Smooth muscle cell (in vitro differentiated cells): ENCODE measurements around the gene DIO3. TPM values are rescaled to one million over a fixed set of nuclear protein-coding genes. Genes with fewer than 3 reads are reported as not detected.

Source experiments
- DNase-seq: peaks from one replicate; lab custom pipeline; 2025; ENCODE audit not compliant: unreplicated experiment; lab: John Stamatoyannopoulos, UW
- H2AFZ ChIP-seq: fragments of 200-600 bp; sonication (generic); 2 replicates; pipeline ENCODE4 v1.6.0; 2016; ENCODE audit warnings: antibody characterized with exemption, low read depth, mild to moderate bottlenecking
- H3F3A ChIP-seq: fragments of 200-600 bp; sonication (generic); 2 replicates; pipeline ENCODE4 v1.6.0; 2017; ENCODE audit warnings: antibody characterized with exemption, low read depth
- H3K27ac ChIP-seq: fragments of 200-600 bp; sonication (generic); 2 replicates; pipeline ENCODE4 v1.5.1; 2016; ENCODE audit warnings: low read depth, mild to moderate bottlenecking
- H3K27me3 ChIP-seq: fragments of 200-600 bp; sonication (generic); 2 replicates; pipeline ENCODE4 v1.6.1; 2016; ENCODE audit warnings: low read depth, mild to moderate bottlenecking
- H3K36me3 ChIP-seq: fragments of 200-600 bp; sonication (generic); 2 replicates; pipeline ENCODE4 v1.5.1; 2016; ENCODE audit warnings: low read depth
- H3K4me1 ChIP-seq: fragments of 200-600 bp; sonication (generic); 2 replicates; pipeline ENCODE4 v1.5.1; 2016; ENCODE audit warnings: low read depth
- H3K4me2 ChIP-seq: fragments of 200-600 bp; sonication (generic); 2 replicates; pipeline ENCODE4 v1.6.0; 2016; ENCODE audit warnings: mild to moderate bottlenecking
- H3K4me3 ChIP-seq: fragments of 200-600 bp; sonication (generic); 2 replicates; pipeline ENCODE4 v1.5.1; 2016; ENCODE audit warnings: mild to moderate bottlenecking
- H3K79me2 ChIP-seq: fragments of 200-600 bp; sonication (generic); 2 replicates; pipeline ENCODE4 v1.6.0; 2016; ENCODE audit warnings: low read depth, mild to moderate bottlenecking
- H3K9ac ChIP-seq: fragments of 200-600 bp; sonication (generic); 2 replicates; pipeline ENCODE4 v1.6.0; 2016; ENCODE audit warnings: low read depth
- H3K9me3 ChIP-seq: fragments of 200-600 bp; sonication (generic); replicated peaks from 2 replicates; pipeline ENCODE4 v1.5.1; 2016; ENCODE audit warnings: low read depth
- H4K20me1 ChIP-seq: fragments of 200-600 bp; sonication (generic); 2 replicates; pipeline ENCODE4 v1.6.0; 2016; ENCODE audit warnings: low read depth
- WGBS: methylation state at CpG from one replicate; pipeline ENCODE4 v1.1.7; 2016; ENCODE audit warnings: low lambda C conversion rate; 5-methylcytosine and 5-hydroxymethylcytosine counted together
- polyA plus RNA-seq: library from polyadenylated mRNA; unstranded; fragments of >200 nt; fragmentation: Nextera tagmentation; extraction: Ambion mirVana; gene quantifications from 2 replicates; pipeline ENCODE4 v1.2.1, GENCODE V29; 2016
- total RNA-seq: library from RNA; depleted of rRNA; stranded (reverse); fragments of >200 nt; gene quantifications from 2 replicates; pipeline ENCODE4 v1.2.3, GENCODE V29; 2014
- TF ChIP-seq, protein P1 (sequence below): fragments of 200-600 bp; sonication (generic); IDR thresholded peaks from 2 replicates; pipeline ENCODE4 v1.5.1; 2017; ENCODE audit warnings: borderline replicate concordance, mild to moderate bottlenecking, antibody characterized with exemption; ENCODE audit not compliant: insufficient read depth, poor library complexity, severe bottlenecking

DIO3 gene
- total RNA-seq (35.4 and 36.5 TPM in 2 replicates), polyA plus RNA-seq (21.0 and 25.6 TPM in 2 replicates)

DNA sequence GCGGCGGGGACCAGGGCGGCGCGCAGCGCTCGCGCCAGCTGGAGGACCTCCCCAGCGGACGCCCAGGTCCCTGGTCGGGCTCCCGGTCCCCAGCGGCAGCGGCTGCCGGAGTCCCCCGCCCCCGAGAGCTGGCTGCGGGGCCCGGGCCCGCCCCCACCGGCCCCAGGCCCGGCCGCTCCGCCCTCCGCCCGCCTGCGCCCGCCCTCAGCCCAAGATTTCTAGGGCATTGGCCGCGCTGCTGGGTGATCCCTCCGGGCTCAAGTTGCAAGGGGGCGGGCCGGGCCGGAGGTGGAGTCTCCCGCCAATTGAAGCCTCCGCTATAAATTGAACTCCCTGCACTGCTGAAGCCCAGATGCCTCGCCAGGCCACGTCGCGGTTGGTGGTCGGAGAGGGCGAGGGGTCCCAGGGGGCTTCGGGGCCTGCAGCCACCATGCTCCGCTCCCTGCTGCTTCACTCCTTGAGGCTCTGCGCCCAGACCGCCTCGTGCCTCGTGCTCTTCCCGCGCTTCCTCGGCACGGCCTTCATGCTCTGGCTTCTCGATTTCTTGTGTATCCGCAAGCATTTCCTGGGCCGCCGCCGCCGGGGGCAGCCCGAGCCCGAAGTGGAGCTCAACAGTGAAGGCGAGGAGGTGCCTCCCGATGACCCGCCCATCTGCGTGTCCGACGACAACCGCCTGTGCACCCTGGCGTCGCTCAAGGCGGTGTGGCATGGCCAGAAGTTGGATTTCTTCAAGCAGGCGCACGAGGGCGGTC is at the start of gene DIO3:
TSS of gene DIO3 (plus strand) at position 351 of the 752 bp plus-strand sequence.
- H3K27ac ChIP-seq = no peak within 1 kb of the TSS
- peak; percentile 41 for DNase-seq
- peaks cover 19% of the 10 kb centered on the region for H4K20me1 ChIP-seq
- H3K9ac ChIP-seq = no peak within 1 kb of the TSS
- H3F3A ChIP-seq = no peaks in the 10 kb centered on the region
- H2AFZ ChIP-seq = no peak within 1 kb of the TSS
- H3K27me3 ChIP-seq = peaks cover 56% of the 10 kb centered on the region
- H3K4me1 ChIP-seq = peaks cover 24% of the 10 kb centered on the region
- H3K4me3 ChIP-seq = peak within 1 kb of the TSS; percentile 79
- no peaks in the 10 kb centered on the region for H3K36me3 ChIP-seq
- peak within 1 kb of the TSS; percentile 92 for H3K4me2 ChIP-seq
- TF ChIP-seq, protein P1, sequence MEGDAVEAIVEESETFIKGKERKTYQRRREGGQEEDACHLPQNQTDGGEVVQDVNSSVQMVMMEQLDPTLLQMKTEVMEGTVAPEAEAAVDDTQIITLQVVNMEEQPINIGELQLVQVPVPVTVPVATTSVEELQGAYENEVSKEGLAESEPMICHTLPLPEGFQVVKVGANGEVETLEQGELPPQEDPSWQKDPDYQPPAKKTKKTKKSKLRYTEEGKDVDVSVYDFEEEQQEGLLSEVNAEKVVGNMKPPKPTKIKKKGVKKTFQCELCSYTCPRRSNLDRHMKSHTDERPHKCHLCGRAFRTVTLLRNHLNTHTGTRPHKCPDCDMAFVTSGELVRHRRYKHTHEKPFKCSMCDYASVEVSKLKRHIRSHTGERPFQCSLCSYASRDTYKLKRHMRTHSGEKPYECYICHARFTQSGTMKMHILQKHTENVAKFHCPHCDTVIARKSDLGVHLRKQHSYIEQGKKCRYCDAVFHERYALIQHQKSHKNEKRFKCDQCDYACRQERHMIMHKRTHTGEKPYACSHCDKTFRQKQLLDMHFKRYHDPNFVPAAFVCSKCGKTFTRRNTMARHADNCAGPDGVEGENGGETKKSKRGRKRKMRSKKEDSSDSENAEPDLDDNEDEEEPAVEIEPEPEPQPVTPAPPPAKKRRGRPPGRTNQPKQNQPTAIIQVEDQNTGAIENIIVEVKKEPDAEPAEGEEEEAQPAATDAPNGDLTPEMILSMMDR = no peak
- peaks cover 18% of the 10 kb centered on the region for H3K79me2 ChIP-seq
- WGBS = 29% methylated on average over 49 of the region's 73 CpGs
- no peaks in the 10 kb centered on the region for H3K9me3 ChIP-seq

DNA sequence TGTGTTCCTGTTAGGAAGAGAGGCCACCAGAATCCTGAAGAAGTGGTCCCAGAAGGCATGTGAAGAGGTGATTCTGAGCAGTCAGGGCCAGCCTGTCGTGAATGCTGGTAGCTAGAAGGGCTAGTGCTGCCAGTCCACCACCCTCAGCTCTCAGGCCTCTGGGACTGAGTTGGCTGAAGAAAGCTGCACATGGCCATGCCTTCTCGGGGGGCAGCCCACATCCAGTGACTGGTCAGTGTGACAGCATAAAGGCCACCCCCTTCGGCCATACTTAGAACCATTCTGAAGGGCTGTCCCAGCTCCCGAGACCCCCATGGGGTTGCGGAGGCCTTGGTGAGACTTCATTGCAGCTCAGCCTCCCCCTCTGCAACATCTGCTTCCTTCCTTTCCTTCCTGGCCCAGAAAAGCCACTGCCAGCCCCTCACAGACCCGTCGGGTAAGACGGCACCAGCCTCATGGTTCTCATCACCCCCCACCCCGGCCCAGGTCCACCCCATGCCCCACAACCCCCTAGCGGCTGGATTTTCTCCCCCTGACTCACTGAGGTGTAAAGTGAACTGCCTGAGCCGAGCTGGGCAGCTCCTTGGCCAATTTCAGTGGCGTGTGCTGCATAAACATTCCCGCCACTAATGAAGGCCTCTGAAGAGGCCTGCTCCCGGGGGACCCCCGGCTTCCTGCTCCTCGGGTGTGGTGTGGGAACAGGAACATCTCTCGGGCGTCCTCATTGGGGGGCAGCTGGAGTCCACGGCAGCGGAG is 49.5 kb upstream of the DIO3 start:
- no peaks in the 10 kb centered on the region for H3K9me3 ChIP-seq
- 88% methylated on average over 19 of the region's 20 CpGs for WGBS
- TF ChIP-seq, protein P1 = no peak
- no peak overlapping the region for H3K4me3 ChIP-seq
- H3K4me2 ChIP-seq = no peak overlapping the region
- H3K9ac ChIP-seq = no peak overlapping the region
- no peaks in the 10 kb centered on the region for H3K79me2 ChIP-seq
- no peak for DNase-seq
- H3F3A ChIP-seq = no peaks in the 10 kb centered on the region
- no peaks in the 10 kb centered on the region for H3K36me3 ChIP-seq
- no peaks in the 10 kb centered on the region for H3K27me3 ChIP-seq
- H2AFZ ChIP-seq = no peak overlapping the region
- H4K20me1 ChIP-seq = no peaks in the 10 kb centered on the region
- no peaks in the 10 kb centered on the region for H3K4me1 ChIP-seq
- H3K27ac ChIP-seq = no peak overlapping the region

DNA sequence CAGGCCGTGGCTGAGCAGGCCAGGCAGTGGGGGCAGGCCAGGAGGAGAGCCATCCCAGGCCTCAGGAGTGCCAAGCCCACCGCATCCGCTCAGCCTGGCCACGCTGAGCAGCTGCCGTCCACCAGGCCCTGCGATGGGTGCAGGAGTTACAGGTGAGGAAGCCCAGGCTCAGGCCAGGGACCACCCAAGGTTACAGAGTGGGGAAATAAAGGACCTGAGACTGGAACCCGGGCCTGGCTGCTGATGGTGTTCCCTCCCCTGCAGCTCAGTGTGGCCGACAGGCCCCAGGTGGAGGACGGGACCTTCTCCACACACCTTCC is 49.0 kb upstream of the DIO3 start:
- no peak for DNase-seq
- no peaks in the 10 kb centered on the region for H4K20me1 ChIP-seq
- no peaks in the 10 kb centered on the region for H3K36me3 ChIP-seq
- no peaks in the 10 kb centered on the region for H3K9me3 ChIP-seq
- no peaks in the 10 kb centered on the region for H3K79me2 ChIP-seq
- no peaks in the 10 kb centered on the region for H3K4me1 ChIP-seq
- H3F3A ChIP-seq = no peaks in the 10 kb centered on the region
- TF ChIP-seq, protein P1 = no peak
- WGBS = 95% methylated on average over 9 of the region's 9 CpGs
- H2AFZ ChIP-seq = no peak overlapping the region
- no peak overlapping the region for H3K4me2 ChIP-seq
- H3K27me3 ChIP-seq = no peaks in the 10 kb centered on the region
- H3K4me3 ChIP-seq = no peak overlapping the region
- H3K27ac ChIP-seq = no peak overlapping the region
- no peak overlapping the region for H3K9ac ChIP-seq
